KMS-11 (cell line): ENCODE results near the gene STX1A.

Experiments used
- H2AFZ ChIP-seq: fragments of 200-600 bp; sonication (generic); 2 replicates; pipeline ENCODE4 v1.6.1; 2016; ENCODE audit warnings: antibody characterized with exemption, mixed run types, low read depth
- H3K27ac ChIP-seq: fragments of 200-600 bp; sonication (generic); 2 replicates; pipeline ENCODE4 v1.6.1; 2016; ENCODE audit warnings: mild to moderate bottlenecking, mixed run types
- H3K27me3 ChIP-seq: fragments of 200-600 bp; sonication (generic); 2 replicates; pipeline ENCODE4 v1.6.1; 2017; ENCODE audit warnings: mild to moderate bottlenecking, low read depth, mixed run types, moderate library complexity; ENCODE audit not compliant: insufficient read depth
- H3K36me3 ChIP-seq: fragments of 200-600 bp; sonication (generic); 2 replicates; pipeline ENCODE4 v1.6.1; 2017; ENCODE audit warnings: mild to moderate bottlenecking, mixed run types; ENCODE audit not compliant: insufficient read depth
- H3K4me1 ChIP-seq: fragments of 200-600 bp; sonication (generic); 2 replicates; pipeline ENCODE4 v1.6.1; 2016; ENCODE audit warnings: mild to moderate bottlenecking, low read depth, mixed run types; ENCODE audit not compliant: poor library complexity, severe bottlenecking
- H3K4me2 ChIP-seq: fragments of 200-600 bp; sonication (generic); 2 replicates; pipeline ENCODE4 v1.7.0; 2016; ENCODE audit warnings: mild to moderate bottlenecking, mixed run types
- H3K4me3 ChIP-seq: fragments of 200-600 bp; sonication (generic); IDR thresholded peaks from 2 replicates; pipeline ENCODE4 v1.6.1; 2017; ENCODE audit warnings: low read depth, low read length, mixed read lengths; ENCODE audit not compliant: insufficient read depth
- H3K79me2 ChIP-seq: fragments of 200-600 bp; sonication (generic); 2 replicates; pipeline ENCODE4 v1.6.1; 2016; ENCODE audit warnings: low read depth, mixed run types; ENCODE audit not compliant: insufficient read depth
- H3K9ac ChIP-seq: fragments of 200-600 bp; sonication (generic); 2 replicates; pipeline ENCODE4 v1.6.1; 2016; ENCODE audit warnings: mild to moderate bottlenecking, mixed run types
- H4K20me1 ChIP-seq: fragments of 200-600 bp; sonication (generic); 2 replicates; pipeline ENCODE4 v1.6.1; 2016; ENCODE audit warnings: mild to moderate bottlenecking, mixed run types; ENCODE audit not compliant: insufficient read depth
- TF ChIP-seq, protein P1 (sequence below): fragments of 200-600 bp; sonication (generic); conservative IDR thresholded peaks from 2 replicates; pipeline ENCODE4 v1.6.1; 2017; ENCODE audit warnings: low read depth, mild to moderate bottlenecking, antibody characterized with exemption, low read length, moderate library complexity, mixed read lengths

The STX1A gene

GRCh38 chr7:73707045-73707631 is 12.3 kb downstream of the STX1A start:
- H3K4me3 ChIP-seq: no peak overlapping the region
- H4K20me1 ChIP-seq: no peaks in the 10 kb centered on the region
- H3K27me3 ChIP-seq: no peaks in the 10 kb centered on the region
- H3K4me2 ChIP-seq: no peak overlapping the region
- TF ChIP-seq, protein P1, sequence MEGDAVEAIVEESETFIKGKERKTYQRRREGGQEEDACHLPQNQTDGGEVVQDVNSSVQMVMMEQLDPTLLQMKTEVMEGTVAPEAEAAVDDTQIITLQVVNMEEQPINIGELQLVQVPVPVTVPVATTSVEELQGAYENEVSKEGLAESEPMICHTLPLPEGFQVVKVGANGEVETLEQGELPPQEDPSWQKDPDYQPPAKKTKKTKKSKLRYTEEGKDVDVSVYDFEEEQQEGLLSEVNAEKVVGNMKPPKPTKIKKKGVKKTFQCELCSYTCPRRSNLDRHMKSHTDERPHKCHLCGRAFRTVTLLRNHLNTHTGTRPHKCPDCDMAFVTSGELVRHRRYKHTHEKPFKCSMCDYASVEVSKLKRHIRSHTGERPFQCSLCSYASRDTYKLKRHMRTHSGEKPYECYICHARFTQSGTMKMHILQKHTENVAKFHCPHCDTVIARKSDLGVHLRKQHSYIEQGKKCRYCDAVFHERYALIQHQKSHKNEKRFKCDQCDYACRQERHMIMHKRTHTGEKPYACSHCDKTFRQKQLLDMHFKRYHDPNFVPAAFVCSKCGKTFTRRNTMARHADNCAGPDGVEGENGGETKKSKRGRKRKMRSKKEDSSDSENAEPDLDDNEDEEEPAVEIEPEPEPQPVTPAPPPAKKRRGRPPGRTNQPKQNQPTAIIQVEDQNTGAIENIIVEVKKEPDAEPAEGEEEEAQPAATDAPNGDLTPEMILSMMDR: no peak
- no peak overlapping the region for H2AFZ ChIP-seq
- no peak overlapping the region for H3K27ac ChIP-seq
- no peak overlapping the region for H3K9ac ChIP-seq
- H3K4me1 ChIP-seq: no peaks in the 10 kb centered on the region
- H3K36me3 ChIP-seq: no peaks in the 10 kb centered on the region
- no peaks in the 10 kb centered on the region; the same call in 1 of the 2 replicates for H3K79me2 ChIP-seq

GRCh38 chr7:73706126-73707044 is 13.1 kb downstream of the STX1A start:
- Histone ChIP-seq H3K27me3 (no peaks in the 10 kb centered on the region), H2AFZ (no peak overlapping the region), H3K36me3 (no peaks in the 10 kb centered on the region), H3K4me3 (no peak overlapping the region), H3K4me2 (no peak overlapping the region), H3K27ac (no peak overlapping the region), H4K20me1 (no peaks in the 10 kb centered on the region), H3K4me1 (no peaks in the 10 kb centered on the region), H3K79me2 (no peaks in the 10 kb centered on the region; the same call in 1 of the 2 replicates), H3K9ac (no peak overlapping the region)
- TF ChIP-seq, protein P1: no peak

- Histone ChIP-seq H4K20me1 (no peaks in the 10 kb centered on the region), H3K4me2 (no peak overlapping the region), H3K4me1 (no peaks in the 10 kb centered on the region), H3K4me3 (no peak overlapping the region), H3K27me3 (no peaks in the 10 kb centered on the region), H2AFZ (no peak overlapping the region), H3K79me2 (no peaks in the 10 kb centered on the region), H3K9ac (no peak overlapping the region), H3K36me3 (no peaks in the 10 kb centered on the region), H3K27ac (no peak overlapping the region)
- TF ChIP-seq, protein P1: no peak
Observed at GRCh38 chr7:73705551-73705920, 13.9 kb downstream of the STX1A start.

DNA sequence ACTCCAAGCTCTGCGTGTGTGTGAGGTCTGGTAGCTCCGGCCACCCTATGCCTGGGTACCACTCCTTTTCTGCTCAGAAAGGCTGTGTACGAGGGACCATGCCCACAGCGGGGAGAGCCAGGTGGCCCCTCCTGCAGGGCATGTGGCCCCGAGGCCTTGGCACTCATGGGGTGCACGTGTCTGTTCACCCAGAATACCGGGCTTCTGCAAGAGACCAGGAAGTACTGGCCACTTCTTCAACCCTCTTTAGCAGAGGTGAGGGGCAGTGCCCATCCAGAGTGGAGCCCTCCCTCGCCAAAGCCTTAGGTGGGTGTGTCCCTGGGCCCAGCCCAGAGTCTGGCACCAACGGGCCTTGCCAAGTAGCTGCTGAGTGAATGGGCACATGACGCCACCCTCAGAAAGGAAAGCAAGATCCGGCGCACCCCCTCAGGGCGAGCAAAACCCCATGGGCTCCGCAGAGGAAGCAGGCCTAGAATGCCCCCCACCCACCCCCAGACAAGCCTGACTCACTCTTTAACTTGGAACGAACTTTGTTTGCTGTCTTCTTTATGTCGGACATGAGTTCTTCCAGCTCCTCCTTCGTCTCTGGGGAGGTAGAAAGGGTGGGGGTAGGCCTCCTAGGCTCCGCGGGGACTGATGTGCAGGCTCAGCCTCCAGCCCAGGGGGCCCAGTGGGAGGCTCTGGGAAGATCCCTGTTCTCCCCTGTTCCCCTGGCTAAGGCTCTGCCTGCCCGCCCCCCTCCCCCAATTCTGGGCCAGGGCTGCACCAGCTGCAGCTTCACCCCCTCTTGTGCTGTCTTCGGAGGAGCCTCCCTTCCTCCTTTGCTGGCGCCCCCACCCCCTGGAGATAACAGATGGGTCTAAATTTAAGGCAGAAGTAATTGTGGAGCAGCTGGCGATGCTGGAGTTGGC is 14.6 kb downstream of the STX1A start:
- no peak overlapping the region for H3K27ac ChIP-seq
- TF ChIP-seq, protein P1: no peak

More for the DNA sequence above, 14.6 kb downstream of the STX1A start:
- Histone ChIP-seq H3K9ac (no peak overlapping the region), H4K20me1 (no peaks in the 10 kb centered on the region), H3K36me3 (no peaks in the 10 kb centered on the region), H3K27me3 (no peaks in the 10 kb centered on the region), H3K4me2 (no peak overlapping the region), H3K79me2 (no peaks in the 10 kb centered on the region), H3K4me3 (no peak overlapping the region), H3K4me1 (no peaks in the 10 kb centered on the region), H2AFZ (no peak overlapping the region)
